Liver (tissue), 9 donors: ENCODE measurements around the gene SMARCE1. TPM values are rescaled to one million over a fixed set of nuclear protein-coding genes. Genes with fewer than 3 reads are reported as not detected.

ENCODE experiments used
- DNase-seq: peaks from one replicate; pipeline ENCODE4 v3.0.0-alpha.2; 2017; ENCODE audit warnings: low spot score
- H3K27ac ChIP-seq, 2 donors: one replicate each; pipeline ENCODE4 v1.7.0; 2013; ENCODE audit warnings: inconsistent platforms in 2 of 2, low read length in 2 of 2, control low read depth in 1 of 2, low read depth in 1 of 2, mild to moderate bottlenecking in 1 of 2
- H3K27me3 ChIP-seq, 4 donors: one replicate each; pipeline versions ENCODE4 v1.6.1 to v1.7.0; 2013; ENCODE audit warnings: low read length in 3 of 4, inconsistent platforms in 1 of 4, mild to moderate bottlenecking in 1 of 4, moderate library complexity in 1 of 4; ENCODE audit not compliant: control insufficient read depth in 4 of 4, insufficient read depth in 4 of 4
- H3K36me3 ChIP-seq, 4 donors: one replicate each; pipeline versions ENCODE4 v1.6.1 to v1.7.0; 2013; ENCODE audit warnings: low read length in 3 of 4, mild to moderate bottlenecking in 3 of 4, low read depth in 1 of 4, moderate library complexity in 1 of 4; ENCODE audit not compliant: control insufficient read depth in 4 of 4, insufficient read depth in 3 of 4
- H3K4me1 ChIP-seq, 4 donors: one replicate each; pipeline versions ENCODE4 v1.6.1 to v1.7.0; 2013; ENCODE audit warnings: low read length in 3 of 4, mild to moderate bottlenecking in 3 of 4, moderate library complexity in 1 of 4; ENCODE audit not compliant: control insufficient read depth in 4 of 4, insufficient read depth in 4 of 4
- H3K4me3 ChIP-seq, 3 donors: one replicate each; pipeline versions ENCODE4 v1.6.1 to v1.7.0; 2013; ENCODE audit warnings: low read length in 3 of 3, control low read depth in 1 of 3, low read depth in 1 of 3, mild to moderate bottlenecking in 1 of 3
- H3K9ac ChIP-seq, 2 donors: one replicate each; pipeline ENCODE4 v1.7.0; 2013; ENCODE audit warnings: low read length in 2 of 2, mild to moderate bottlenecking in 2 of 2, moderate library complexity in 2 of 2, control low read depth in 1 of 2, low read depth in 1 of 2
- H3K9me3 ChIP-seq, 4 donors: one replicate each; pipeline versions ENCODE4 v1.6.1 to v1.7.0; 2013; ENCODE audit warnings: low read length in 3 of 4; ENCODE audit not compliant: control insufficient read depth in 4 of 4
- ATF3 ChIP-seq: IDR thresholded peaks from 2 replicates; pipeline ENCODE4 v1.6.1; 2016; ENCODE audit warnings: antibody characterized with exemption
- EGR1 ChIP-seq, 2 donors: IDR thresholded peaks; 2 replicates each; pipeline ENCODE4 v1.6.1; 2016 to 2018; ENCODE audit warnings: antibody characterized with exemption in 2 of 2, low read depth in 2 of 2
- FOXA1 ChIP-seq: IDR thresholded peaks from 2 replicates; pipeline ENCODE4 v1.6.1; 2016; ENCODE audit warnings: antibody characterized with exemption
- FOXA2 ChIP-seq: IDR thresholded peaks from 2 replicates; pipeline ENCODE4 v1.6.1; 2016; ENCODE audit warnings: antibody characterized with exemption
- HNF4A ChIP-seq, 2 donors: conservative IDR thresholded peaks; 2 replicates each; pipeline ENCODE4 v1.6.1; 2016; ENCODE audit warnings: antibody characterized with exemption in 2 of 2, mild to moderate bottlenecking in 2 of 2
- HNF4G ChIP-seq: IDR thresholded peaks from 2 replicates; pipeline ENCODE4 v1.6.1; 2016; ENCODE audit warnings: antibody characterized with exemption
- JUND ChIP-seq, 2 donors: IDR thresholded peaks; 2 replicates each; pipeline ENCODE4 v1.6.1; 2016; ENCODE audit warnings: antibody characterized with exemption in 2 of 2
- MAX ChIP-seq: IDR thresholded peaks from 2 replicates; pipeline ENCODE4 v1.6.1; 2016; ENCODE audit warnings: antibody characterized with exemption
- RAD21 ChIP-seq, 2 donors: IDR thresholded peaks; 2 replicates each; pipeline ENCODE4 v1.6.1; 2016; ENCODE audit warnings: antibody characterized with exemption in 2 of 2, mild to moderate bottlenecking in 2 of 2
- RXRA ChIP-seq, 2 donors: IDR thresholded peaks; 2 replicates each; pipeline ENCODE4 v1.6.1; 2017 to 2018; ENCODE audit warnings: antibody characterized with exemption in 2 of 2, mild to moderate bottlenecking in 1 of 2
- SP1 ChIP-seq: IDR thresholded peaks from 2 replicates; pipeline ENCODE4 v1.6.1; 2018; ENCODE audit warnings: antibody characterized with exemption, mild to moderate bottlenecking
- YY1 ChIP-seq: IDR thresholded peaks from 2 replicates; pipeline ENCODE4 v1.6.1; 2016; ENCODE audit warnings: antibody characterized with exemption, mild to moderate bottlenecking
- ZBTB33 ChIP-seq: IDR thresholded peaks from 2 replicates; pipeline ENCODE4 v1.6.1; 2016; ENCODE audit warnings: antibody characterized with exemption
- WGBS: extraction: QIAGEN DNeasy Blood & Tissue Kit; methylation state at CpG from one replicate; pipeline ENCODE4 v1.1.7; 2013; 5-methylcytosine and 5-hydroxymethylcytosine counted together
- polyA plus RNA-seq, 2 donors: library from polyadenylated mRNA; stranded (reverse) in 1 of 2; unstranded in 1 of 2; fragments of 200-250 nt in 1 of 2; fragments of >200 nt in 1 of 2; fragmentation: Nextera tagmentation in 1 of 2; extraction: Ambion mirVana in 1 of 2; gene quantifications; one replicate each; pipeline versions ENCODE4 v1.2.1 to v1.2.3, GENCODE V29; 2013 to 2015
- total RNA-seq, 2 donors: library from RNA; depleted of rRNA; stranded (reverse); fragments of >200 nt; gene quantifications; one replicate each; pipeline ENCODE4 v1.2.3, GENCODE V29; 2014
- donor health status: healthy.
- donor health status: healthy.
- donor health status: healthy.
- donor health status: healthy.
- donor health status: healthy.

The SMARCE1 gene
- total and polyA plus RNA-seq, 4 donors: 25.0 to 40.8 (median 36.3) TPM

GRCh38 chr17:40607641-40608040, 40.0 kb downstream of the SMARCE1 start (continued):
- TF ChIP-seq ZBTB33 (no peak), JUND (IDR thresholded peaks at IDR 0.05) (no peak), MAX (no peak), YY1 (no peak), FOXA2 (no peak)

GRCh38 chr17:40606548-40607353, 40.9 kb downstream of the SMARCE1 start:
- no peak overlapping the region for H3K27ac ChIP-seq
- 78% methylated on average over 10 of the region's 10 CpGs for WGBS
- H3K4me3 ChIP-seq: no peak overlapping the region
- no peak for DNase-seq
- H3K9me3 ChIP-seq: no peaks in the 10 kb centered on the region
- peaks cover 0 to 2% (median under 1%) of the 10 kb centered on the region in 4 donors for H3K4me1 ChIP-seq
- H3K36me3 ChIP-seq: no peaks in the 10 kb centered on the region
- no peaks in the 10 kb centered on the region for H3K27me3 ChIP-seq
- TF ChIP-seq RXRA (IDR thresholded peaks at IDR 0.05): no peak
- TF ChIP-seq RAD21 (IDR thresholded peaks at IDR 0.05): no peak
- no peak for TF ChIP-seq FOXA1
- TF ChIP-seq MAX: no peak
- no peak for TF ChIP-seq HNF4G
- TF ChIP-seq SP1: no peak
- no peak overlapping the region for H3K9ac ChIP-seq

- 94% methylated on average over 6 of the region's 6 CpGs for WGBS
- no peak for DNase-seq
- no peaks in the 10 kb centered on the region for H3K27me3 ChIP-seq
- no peaks in the 10 kb centered on the region for H3K36me3 ChIP-seq
- H3K9me3 ChIP-seq: no peaks in the 10 kb centered on the region
- H3K27ac ChIP-seq: no peak overlapping the region
- H3K4me3 ChIP-seq: no peak overlapping the region
- peaks cover 0 to 2% (median 0%) of the 10 kb centered on the region in 4 donors for H3K4me1 ChIP-seq
- TF ChIP-seq SP1 (no peak), EGR1 (IDR thresholded peaks at IDR 0.05; ENCODE audit: low read depth in 2 of 2) (no peak), RAD21 (IDR thresholded peaks at IDR 0.05) (no peak), ATF3 (no peak)
- no peak overlapping the region for H3K9ac ChIP-seq
Measured at GRCh38 chr17:40605306-40605705, 42.3 kb downstream of the SMARCE1 start.

GRCh38 chr17:40604327-40605080, 43.1 kb downstream of the SMARCE1 start:
- Histone ChIP-seq H3K4me3 (no peak overlapping the region), H3K9me3 (no peaks in the 10 kb centered on the region), H3K9ac (peak overlapping the region in 1 of 2 donors; percentile 14), H3K27me3 (no peaks in the 10 kb centered on the region), H3K4me1 (peaks cover 0 to 2% (median 0%) of the 10 kb centered on the region in 4 donors), H3K27ac (peak overlapping the region in 1 of 2 donors; percentile 40), H3K36me3 (no peaks in the 10 kb centered on the region)
- TF ChIP-seq YY1 (peak; percentile 34), ZBTB33 (no peak), FOXA2 (peak; percentile 18), RXRA (IDR thresholded peaks at IDR 0.05) (peak in 1 of 2 donors; percentile 63), HNF4A (conservative IDR thresholded peaks at IDR 0.05) (peak in 1 of 2 donors; percentile 30), FOXA1 (no peak)
- 78% methylated on average over 8 of the region's 8 CpGs for WGBS
- no peak for DNase-seq
